K562 (cell line): ENCODE results near the gene NOCT. TPM values are rescaled to one million over a fixed set of nuclear protein-coding genes. Genes with fewer than 3 reads are reported as not detected.

Source experiments
- CCAR2 ChIP-seq: fragments of 200-400 bp; formaldehyde crosslinking; IDR thresholded peaks from 2 replicates; pipeline ENCODE4 v1.6.1; 2017; ENCODE audit warnings: mild to moderate bottlenecking, low read depth, low read length
- COPS2 ChIP-seq: fragments of 450-650 bp; conservative IDR thresholded peaks from 2 replicates; pipeline ENCODE4 v1.6.1; 2016; ENCODE audit warnings: mild to moderate bottlenecking, moderate library complexity
- CSDE1 ChIP-seq, 2 experiments: fragments of 450-650 bp; IDR thresholded peaks; 2 replicates each; pipeline ENCODE4 v1.6.1; 2016; ENCODE audit warnings: mild to moderate bottlenecking in 1 of 2
- CXXC5 ChIP-seq: fragments of 250-450 bp; sonication (Bioruptor Pico); IDR thresholded peaks from 2 replicates; pipeline ENCODE4 v1.8.0; 2022; ENCODE audit warnings: inconsistent platforms, mild to moderate bottlenecking, moderate library complexity
- FOXJ3 ChIP-seq: sonication (generic); formaldehyde crosslinking; IDR thresholded peaks from 2 replicates; pipeline ENCODE4 v1.4.0; 2020; ENCODE audit warnings: mild to moderate bottlenecking, missing genetic modification reagents
- FOXK2 ChIP-seq, 2 experiments: fragments of 450-650 bp; IDR thresholded peaks in 1 of 2; conservative IDR thresholded peaks in 1 of 2; 2 replicates each; pipeline ENCODE4 v1.6.1; 2016; ENCODE audit warnings: low read depth in 2 of 2, mild to moderate bottlenecking in 1 of 2
- ILF3 ChIP-seq: fragments of 450-650 bp; IDR thresholded peaks from 2 replicates; pipeline ENCODE4 v1.6.1; 2018; ENCODE audit warnings: antibody characterized with exemption, mild to moderate bottlenecking, moderate library complexity, borderline replicate concordance
- MAZ ChIP-seq, 2 experiments: fragments of 450-650 bp in 1 of 2; sonication (generic) in 1 of 2; formaldehyde crosslinking; IDR thresholded peaks in 1 of 2; conservative IDR thresholded peaks in 1 of 2; 2 replicates each; pipeline versions ENCODE4 v1.4.0 to v1.5.0; 2020; ENCODE audit warnings: mild to moderate bottlenecking in 1 of 2, missing genetic modification reagents in 1 of 2
- MXI1 ChIP-seq: IDR thresholded peaks from 2 replicates; pipeline ENCODE4 v1.6.1; 2011; ENCODE audit warnings: low read depth, mild to moderate bottlenecking, improper control_type of control experiment, low read length
- MYNN ChIP-seq, 2 experiments: sonication (generic); formaldehyde crosslinking in 1 of 2; IDR thresholded peaks; 2 replicates each; pipeline versions ENCODE4 v1.5.0 to v1.6.1; 2016 to 2020; ENCODE audit warnings: antibody characterized with exemption in 1 of 2, missing genetic modification reagents in 1 of 2
- NFYB ChIP-seq: IDR thresholded peaks from 2 replicates; pipeline ENCODE4 v1.6.1; 2011; ENCODE audit warnings: mild to moderate bottlenecking, moderate library complexity; ENCODE audit not compliant: insufficient read length; ENCODE audit errors: extremely low read depth
- NR1H2 ChIP-seq: sonication (generic); formaldehyde crosslinking; IDR thresholded peaks from 2 replicates; pipeline ENCODE4 v1.4.0; 2020; ENCODE audit warnings: mild to moderate bottlenecking, missing genetic modification reagents
- PREB ChIP-seq: sonication (generic); formaldehyde crosslinking; IDR thresholded peaks from 2 replicates; pipeline ENCODE4 v1.8.1; 2023; ENCODE audit warnings: mild to moderate bottlenecking, missing genetic modification reagents
- RAD51 ChIP-seq: fragments of 450-650 bp; IDR thresholded peaks from 2 replicates; pipeline ENCODE4 v1.7.1; 2016; ENCODE audit warnings: low read depth, mild to moderate bottlenecking, borderline replicate concordance
- RFX7 ChIP-seq: fragments of 250-450 bp; sonication (Bioruptor Pico); IDR thresholded peaks from 2 replicates; pipeline ENCODE4 v1.5.1; 2021; ENCODE audit warnings: mild to moderate bottlenecking
- RNF2 ChIP-seq: sonication (generic); IDR thresholded peaks from 2 replicates; pipeline ENCODE4 v1.6.1; 2016
- SMARCA4 ChIP-seq: fragments of 450-650 bp; IDR thresholded peaks from 2 replicates; pipeline ENCODE4 v1.6.1; 2016
- SMARCA5 ChIP-seq: fragments of 450-650 bp; IDR thresholded peaks from 2 replicates; pipeline ENCODE4 v1.6.1; 2016
- SP2 ChIP-seq: IDR thresholded peaks from 2 replicates; pipeline ENCODE4 v1.6.1; 2011; ENCODE audit warnings: mild to moderate bottlenecking, low read depth, low read length, moderate library complexity; ENCODE audit not compliant: poor library complexity, severe bottlenecking; ENCODE audit errors: extremely low read depth
- SPI1 ChIP-seq: IDR thresholded peaks from 2 replicates; pipeline ENCODE4 v1.6.1; 2011; ENCODE audit warnings: low read depth, low read length, control low read depth, borderline replicate concordance
- TAF9B ChIP-seq: fragments of 450-650 bp; IDR thresholded peaks from 2 replicates; pipeline ENCODE4 v1.6.1; 2018; ENCODE audit warnings: mild to moderate bottlenecking; ENCODE audit not compliant: partially characterized antibody
- TAL1 ChIP-seq: fragments of 450-650 bp; IDR thresholded peaks from 2 replicates; pipeline ENCODE4 v1.6.1; 2016; ENCODE audit warnings: mild to moderate bottlenecking
- YBX1 ChIP-seq: fragments of 450-650 bp; IDR thresholded peaks from 2 replicates; pipeline ENCODE4 v1.7.1; 2016; ENCODE audit warnings: mild to moderate bottlenecking
- ZNF445 ChIP-seq: fragments of 250-450 bp; sonication (Bioruptor Pico); IDR thresholded peaks from 2 replicates; pipeline ENCODE4 v1.4.0; 2020; ENCODE audit warnings: low read depth, mild to moderate bottlenecking, moderate library complexity
- ZNF57 ChIP-seq: fragments of 450-650 bp; formaldehyde crosslinking; IDR thresholded peaks from 2 replicates; pipeline ENCODE4 v1.4.0; 2020; ENCODE audit warnings: mild to moderate bottlenecking, moderate library complexity
- ZNF584 ChIP-seq: fragments of 200-800 bp; sonication (Bioruptor generic); IDR thresholded peaks from 2 replicates; pipeline ENCODE4 v1.6.1; 2016; ENCODE audit warnings: low read depth, mild to moderate bottlenecking, missing genetic modification characterization, missing compliant biosample characterization
- ZNF644 ChIP-seq: fragments of 200-800 bp; sonication (Bioruptor generic); IDR thresholded peaks from 2 replicates; pipeline ENCODE4 v1.6.1; 2016; ENCODE audit warnings: low read depth, missing genetic modification characterization, missing compliant biosample characterization
- ZNF696 ChIP-seq: fragments of 250-450 bp; sonication (Bioruptor Pico); conservative IDR thresholded peaks from 2 replicates; pipeline ENCODE4 v1.4.0; 2020; ENCODE audit warnings: mild to moderate bottlenecking, moderate library complexity
- ZNF717 ChIP-seq: fragments of 250-450 bp; sonication (Bioruptor Pico); IDR thresholded peaks from 2 replicates; pipeline ENCODE4 v1.5.0; 2021
- ZZZ3 ChIP-seq: fragments of 450-650 bp; IDR thresholded peaks from 2 replicates; pipeline ENCODE4 v1.6.1; 2016; ENCODE audit warnings: antibody characterized with exemption, mild to moderate bottlenecking, moderate library complexity
- polyA plus RNA-seq, 8 experiments: library from polyadenylated mRNA; depleted of rRNA in 4 of 8; stranded (reverse) in 5 of 8; unstranded in 3 of 8; fragments of >200 nt; fragmentation: Nextera tagmentation in 2 of 8; fragmentation: Illumina TruSeq in 1 of 8; extraction: Ambion mirVana in 2 of 8; extraction: Trizol in 1 of 8; gene quantifications; 2 replicates each; pipeline versions ENCODE4 v1.2.1 to v1.2.3, GENCODE V29; 2011 to 2014; ENCODE audit warnings: inconsistent platforms in 1 of 8, missing spikeins in 1 of 8
- total RNA-seq, 7 experiments: library from RNA; depleted of rRNA in 6 of 7; stranded (reverse); fragments of >200 nt in 6 of 7; fragmentation: Illumina TruSeq in 2 of 7; extraction: Trizol in 2 of 7; gene quantifications; 2 replicates each; pipeline versions ENCODE4 v1.2.1 to v1.2.3, GENCODE V29; 2011 to 2021; ENCODE audit warnings: low replicate concordance in 1 of 7

Gene NOCT
- total and polyA plus RNA-seq, 9 of the 15 experiments (the other 6 are each of a cell fraction or from before 2014, with no cell fraction given): 1.3 to 20.2 (median 11.1) TPM

- TF ChIP-seq RFX7 (CRISPR knock-in tag): no peak
- TF ChIP-seq MYNN (IDR thresholded peaks at IDR 0.05): peak; percentile 57; the same call in 1 of the 2 replicates
- no peak for TF ChIP-seq MYNN (CRISPR knock-in tag; IDR thresholded peaks at IDR 0.05)
- TF ChIP-seq ZNF717 (CRISPR knock-in tag): no peak
- TF ChIP-seq ZNF584 (CRISPR knock-in tag): no peak
- peak; percentile 77 for TF ChIP-seq RNF2
- TF ChIP-seq COPS2: no peak
- no peak for TF ChIP-seq CCAR2
- no peak for TF ChIP-seq ZNF696 (CRISPR knock-in tag)
- peak; percentile 3 for TF ChIP-seq TAF9B
- no peak for TF ChIP-seq TAL1
- TF ChIP-seq ZNF644: no peak
- no peak for TF ChIP-seq SMARCA5
- no peak for TF ChIP-seq ZNF445 (CRISPR knock-in tag)
- TF ChIP-seq MXI1: peak; percentile 72
- TF ChIP-seq RAD51: no peak
- no peak for TF ChIP-seq ZNF57 (CRISPR knock-in tag)
- no peak for TF ChIP-seq CSDE1 (IDR thresholded peaks at IDR 0.05)
- TF ChIP-seq SP2: peak; percentile 63
- TF ChIP-seq MAZ (CRISPR knock-in tag; conservative IDR thresholded peaks at IDR 0.05 in 1 of 2, IDR thresholded peaks at IDR 0.05 in 1 of 2): peak; percentile 60 to 77; a peak in 3 of 4 replicates
- peak; percentile 99 to 100 for TF ChIP-seq FOXK2 (conservative IDR thresholded peaks at IDR 0.05 in 1 of 2, IDR thresholded peaks at IDR 0.05 in 1 of 2; ENCODE audit: low read depth in 2 of 2)
- TF ChIP-seq ZZZ3: no peak
- TF ChIP-seq FOXJ3: no peak
- TF ChIP-seq CXXC5: peak; percentile 89
- TF ChIP-seq NFYB: peak; percentile 89
- 0 out of 2 replicates have a peak, but pooled peaks have one; percentile 28 for TF ChIP-seq ILF3
- no peak for TF ChIP-seq SMARCA4
- TF ChIP-seq YBX1: no peak
- TF ChIP-seq SPI1: peak; percentile 84
- no peak for TF ChIP-seq NR1H2 (CRISPR knock-in tag)
- TF ChIP-seq PREB (CRISPR knock-in tag): no peak
These were observed 67.4 kb downstream of the NOCT start (continued) for GRCh38 chr4:139082750-139083606.
